Activated T-helper 1 cell treated with anti-CD3 and anti-CD28 coated beads, Interleukin-12 subunit alpha, Interleukin-12 subunit beta, Interleukin-2, Interleukin-4 antibody, amounts not matched to agents 30 ng/mL and 10 ng/mL and 1 ng/mL, durations not matched to agents 14 hours and 24 hours and 36 hours (primary cell): Measurements from ENCODE around the gene GLUD1. TPM values are rescaled to one million over a fixed set of nuclear protein-coding genes. Genes with fewer than 3 reads are reported as not detected.
"Not testable (repeated sequence)": the region's sequence is repeated elsewhere in the genome, so short reads cannot be mapped to it uniquely, and the experiment has no call there.

ENCODE experiments used
- DNase-seq: peaks from one replicate; pipeline ENCODE4 v3.0.0; 2021; ENCODE audit warnings: low spot score
- H3K27ac Mint-ChIP-seq: one replicate; pipeline ENCODE4 v1.8.0; 2021; ENCODE audit warnings: mild to moderate bottlenecking, mixed read lengths
- H3K27me3 Mint-ChIP-seq: one replicate; pipeline ENCODE4 v1.8.0; 2022; ENCODE audit warnings: mild to moderate bottlenecking, moderate library complexity, mixed read lengths; ENCODE audit not compliant: insufficient read depth
- H3K36me3 Mint-ChIP-seq: one replicate; pipeline ENCODE4 v1.8.0; 2021; ENCODE audit warnings: low read depth, mixed read lengths
- H3K4me1 Mint-ChIP-seq: one replicate; pipeline ENCODE4 v1.8.0; 2021; ENCODE audit warnings: low read depth, mixed read lengths
- H3K4me3 Mint-ChIP-seq: one replicate; pipeline ENCODE4 v1.8.0; 2021; ENCODE audit warnings: mild to moderate bottlenecking, moderate library complexity, mixed read lengths
- H3K9me3 Mint-ChIP-seq: one replicate; pipeline ENCODE4 v1.8.0; 2021; ENCODE audit warnings: mixed read lengths
- intact Hi-C: fragments of 100-400 bp; cut with micrococcal nuclease; formaldehyde crosslinking; loops from one replicate; pipeline ENCODE4 v1.15.1; 2024
- total RNA-seq: library from RNA; stranded (reverse); gene quantifications from 2 replicates; pipeline ENCODE4 v1.2.3, GENCODE V29; 2022

GLUD1 gene
- total RNA-seq, 1 donor from 2014 or later, result 116 TPM

DNA sequence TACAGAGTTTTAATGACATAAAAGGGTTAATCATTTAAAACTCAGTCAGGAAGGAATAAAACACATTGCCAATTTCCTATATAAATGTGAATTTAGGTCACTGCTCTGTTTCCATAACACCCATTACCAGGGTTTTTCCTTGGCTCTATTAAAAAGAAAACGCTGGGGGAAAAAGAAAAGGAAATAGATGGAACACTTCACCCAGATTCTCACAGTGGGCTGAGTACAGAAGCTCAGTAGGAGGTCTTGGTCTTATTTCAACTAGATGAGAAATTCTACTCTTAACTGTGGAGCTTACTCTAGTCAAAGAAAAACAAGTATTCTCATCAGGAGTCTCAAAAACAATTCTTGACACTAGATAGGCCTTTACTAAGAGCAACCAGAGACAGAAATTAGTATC is 36.5 kb downstream of the GLUD1 start:
- H3K4me3 Mint-ChIP-seq, result no peak overlapping the region
- H3K4me1 Mint-ChIP-seq, result no peaks in the 10 kb centered on the region
- no peak overlapping the region for H3K27ac Mint-ChIP-seq
- DNase-seq, result no peak
- intact Hi-C loops, result no loop called here
- no peaks in the 10 kb centered on the region for H3K27me3 Mint-ChIP-seq
- H3K9me3 Mint-ChIP-seq, result no peaks in the 10 kb centered on the region
- peaks cover 29% of the 10 kb centered on the region for H3K36me3 Mint-ChIP-seq

DNA sequence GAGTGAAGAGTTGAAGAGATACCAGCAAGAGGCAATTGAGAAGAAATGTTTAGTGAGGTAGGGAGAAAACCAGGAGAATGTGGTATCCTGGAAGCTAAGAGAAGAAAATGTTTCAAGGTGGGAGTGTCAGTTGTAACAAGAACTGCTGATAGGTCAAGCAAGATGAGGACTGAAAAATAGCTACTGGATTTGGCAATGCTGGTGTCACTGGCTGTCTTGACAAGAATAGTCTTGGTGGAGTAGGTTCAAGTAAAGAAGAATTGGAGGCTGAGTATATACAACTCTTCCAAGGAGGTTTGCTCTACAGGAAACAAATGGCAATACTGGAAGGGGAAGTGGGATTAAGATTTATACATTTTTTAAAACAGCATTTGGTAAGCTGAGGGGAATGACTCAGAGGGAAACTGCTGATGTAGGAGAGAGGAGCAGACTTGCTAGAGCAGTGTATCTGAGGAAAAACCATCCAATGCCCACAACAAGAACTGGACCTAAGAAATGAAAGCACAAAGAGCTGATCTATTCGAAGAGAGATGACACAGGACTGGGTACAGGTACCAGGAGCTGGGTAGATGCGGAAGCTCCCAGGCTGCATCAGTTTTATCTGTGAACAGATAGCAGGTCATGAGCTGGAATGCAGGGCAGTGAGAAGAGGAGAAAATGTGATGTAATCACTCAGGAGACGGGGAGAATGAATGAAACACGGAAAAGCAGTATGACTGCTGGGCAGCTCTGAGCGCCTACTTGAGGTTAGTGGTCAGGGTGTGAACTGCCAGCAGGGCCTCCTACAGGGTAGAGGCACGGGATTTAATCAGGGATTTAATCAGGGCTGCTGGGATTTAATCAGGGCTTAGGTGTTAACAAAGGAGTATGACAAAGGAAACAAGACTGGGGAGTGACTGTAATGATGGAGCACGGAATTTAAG is 40.0 kb downstream of the GLUD1 start:
- Mint-ChIP-seq H3K9me3 (no peaks in the 10 kb centered on the region), H3K4me1 (no peaks in the 10 kb centered on the region), H3K36me3 (peaks cover 24% of the 10 kb centered on the region), H3K4me3 (no peak overlapping the region), H3K27me3 (no peaks in the 10 kb centered on the region), H3K27ac (no peak overlapping the region)
- intact Hi-C loops, result loop anchor here (2.0 kb wide), 1 partner anchor 38 kb away; no protein-coding TSS in a partner anchor
- DNase-seq, result no peak

DNA sequence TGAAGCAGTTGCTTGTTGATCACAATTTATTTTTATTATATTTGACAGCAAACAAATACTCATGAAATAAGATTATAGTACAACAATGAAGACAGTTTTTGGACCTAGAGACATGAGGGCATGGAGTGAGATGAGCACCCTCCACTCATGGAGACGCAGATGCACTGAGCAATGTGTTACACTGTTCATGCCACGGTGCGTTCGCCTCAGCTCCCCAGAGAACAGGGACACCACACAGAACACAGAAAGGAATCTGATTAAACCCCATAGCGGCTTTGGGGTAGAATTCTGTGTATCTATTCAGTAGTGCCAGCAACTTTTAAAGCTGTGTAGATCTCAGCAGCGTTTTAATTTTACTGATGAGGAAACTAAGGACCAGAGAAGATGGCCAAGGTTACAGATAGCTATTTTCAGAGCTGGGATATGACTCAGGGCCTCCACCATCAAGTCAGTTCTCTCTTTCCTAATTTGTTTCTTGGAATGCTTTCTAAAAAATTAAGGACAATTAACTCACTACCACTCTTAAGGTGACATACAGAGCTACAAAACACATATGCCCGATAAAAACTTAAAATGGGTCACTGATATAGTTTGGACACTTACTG is 41.0 kb downstream of the GLUD1 start:
- DNase-seq, result no peak
- intact Hi-C loops, result loop anchor here (2.0 kb wide), 1 partner anchor 39 kb away; no protein-coding TSS in a partner anchor
- Mint-ChIP-seq H3K36me3 (peaks cover 19% of the 10 kb centered on the region), H3K27ac (no peak overlapping the region), H3K4me3 (no peak overlapping the region), H3K9me3 (no peaks in the 10 kb centered on the region), H3K27me3 (no peaks in the 10 kb centered on the region), H3K4me1 (no peaks in the 10 kb centered on the region)

DNA sequence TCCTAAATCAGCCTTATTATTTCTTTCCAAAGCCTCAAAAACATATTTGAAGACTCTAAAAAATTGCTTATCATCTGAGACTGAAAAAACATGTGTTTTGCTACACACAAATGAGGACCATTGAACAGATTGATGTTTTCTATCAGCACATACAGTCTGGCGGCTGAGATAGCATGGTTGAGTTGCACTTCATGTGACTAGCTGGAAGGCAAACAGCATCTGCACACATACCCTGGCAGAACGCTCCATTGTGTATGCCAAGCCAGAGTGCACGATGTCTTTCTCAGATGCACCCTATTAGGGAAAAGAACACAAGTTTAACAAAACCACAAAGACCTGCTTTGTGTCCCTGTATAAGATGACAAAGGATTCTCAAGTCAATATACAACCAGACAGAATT is 41.5 kb downstream of the GLUD1 start:
- peaks cover 15% of the 10 kb centered on the region for H3K36me3 Mint-ChIP-seq
- no peaks in the 10 kb centered on the region for H3K27me3 Mint-ChIP-seq
- no peak overlapping the region for H3K4me3 Mint-ChIP-seq
- H3K4me1 Mint-ChIP-seq, result no peaks in the 10 kb centered on the region
- H3K27ac Mint-ChIP-seq, result no peak overlapping the region
- H3K9me3 Mint-ChIP-seq, result no peaks in the 10 kb centered on the region
- DNase-seq, result no peak
- intact Hi-C loops, result no loop called here

DNA sequence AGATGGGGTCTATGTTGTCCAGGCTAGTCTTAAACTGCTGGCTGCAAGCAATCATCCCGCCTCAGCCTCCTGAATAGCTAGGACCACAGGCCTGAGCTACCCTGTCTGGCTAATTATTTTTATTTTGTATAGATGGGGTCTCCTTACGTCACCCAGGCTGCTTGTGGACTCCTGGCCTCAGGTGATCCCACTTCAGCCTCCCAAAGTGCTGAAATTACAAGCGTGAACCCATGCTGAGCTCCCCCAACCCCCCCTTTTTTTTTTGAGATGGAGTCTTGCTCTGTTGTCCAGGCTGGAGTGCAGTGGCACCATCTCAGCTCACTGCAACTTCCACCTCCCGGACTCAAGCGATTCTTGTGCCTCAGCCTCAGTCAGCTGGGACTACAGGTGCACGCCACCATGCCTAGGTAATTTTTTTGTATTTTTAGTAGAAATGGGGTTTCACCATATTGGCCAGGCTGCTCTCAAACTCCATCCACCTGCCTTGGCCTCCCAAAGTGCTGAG is 49.2 kb downstream of the GLUD1 start:
- Mint-ChIP-seq H3K4me3 (no peak overlapping the region), H3K9me3 (no peaks in the 10 kb centered on the region), H3K27me3 (no peaks in the 10 kb centered on the region), H3K4me1 (no peaks in the 10 kb centered on the region), H3K36me3 (peaks cover 17% of the 10 kb centered on the region), H3K27ac (no peak overlapping the region)
- intact Hi-C loops, result no loop called here
- no peak for DNase-seq

DNA sequence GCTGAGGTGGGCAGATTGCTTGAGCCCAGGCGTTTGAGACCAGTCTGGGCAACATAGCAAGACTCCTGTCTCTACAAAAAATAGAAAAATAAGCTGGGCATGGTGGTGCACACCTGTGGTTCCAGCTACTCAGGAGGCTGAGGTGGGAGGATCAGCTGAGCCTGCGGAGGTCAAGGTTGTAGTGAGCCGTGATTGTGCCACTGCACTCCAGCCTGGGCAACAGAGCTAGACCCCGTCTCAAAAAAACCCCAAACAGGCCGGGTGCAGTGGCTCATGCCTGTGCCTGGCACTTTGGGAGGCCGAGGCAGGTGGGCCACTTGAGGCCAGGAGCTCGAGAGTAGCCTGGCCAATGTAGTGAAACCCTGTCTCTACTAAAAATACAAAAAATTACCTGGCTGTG is 51.1 kb downstream of the GLUD1 start:
- H3K9me3 Mint-ChIP-seq, H3K4me3 Mint-ChIP-seq, H3K27ac Mint-ChIP-seq, DNase-seq, intact Hi-C loops, H3K36me3 Mint-ChIP-seq, H3K4me1 Mint-ChIP-seq, H3K27me3 Mint-ChIP-seq: not testable (repeated sequence)

DNA sequence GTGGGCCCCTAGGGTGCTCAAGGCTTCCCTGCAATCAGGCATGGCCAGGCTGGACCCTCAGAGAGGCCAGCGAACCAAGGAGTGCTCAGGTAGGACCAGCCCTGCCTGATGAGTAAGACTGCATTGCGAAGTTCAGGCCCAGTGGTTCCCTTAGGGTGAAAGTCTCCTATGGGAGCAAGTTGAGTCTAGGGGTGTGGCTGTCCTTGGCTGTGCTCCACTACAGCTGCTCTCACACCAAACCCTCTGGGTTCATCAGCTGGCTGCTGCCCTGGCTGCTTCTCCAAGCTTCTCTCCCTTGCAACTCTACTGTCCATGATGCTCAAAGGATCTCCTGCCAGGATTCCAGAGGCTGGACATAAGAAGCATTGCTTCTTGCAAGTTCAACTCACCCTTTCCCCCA is 55.9 kb downstream of the GLUD1 start:
- Mint-ChIP-seq H3K4me1 (no peaks in the 10 kb centered on the region), H3K27ac (no peak overlapping the region), H3K9me3 (no peaks in the 10 kb centered on the region), H3K4me3 (no peak overlapping the region), H3K36me3 (peaks cover 2% of the 10 kb centered on the region), H3K27me3 (peaks cover 10% of the 10 kb centered on the region)
- DNase-seq, result no peak
- intact Hi-C loops, result loop anchor here (5.0 kb wide), 1 partner anchor 34 kb away; no protein-coding TSS in a partner anchor

DNA sequence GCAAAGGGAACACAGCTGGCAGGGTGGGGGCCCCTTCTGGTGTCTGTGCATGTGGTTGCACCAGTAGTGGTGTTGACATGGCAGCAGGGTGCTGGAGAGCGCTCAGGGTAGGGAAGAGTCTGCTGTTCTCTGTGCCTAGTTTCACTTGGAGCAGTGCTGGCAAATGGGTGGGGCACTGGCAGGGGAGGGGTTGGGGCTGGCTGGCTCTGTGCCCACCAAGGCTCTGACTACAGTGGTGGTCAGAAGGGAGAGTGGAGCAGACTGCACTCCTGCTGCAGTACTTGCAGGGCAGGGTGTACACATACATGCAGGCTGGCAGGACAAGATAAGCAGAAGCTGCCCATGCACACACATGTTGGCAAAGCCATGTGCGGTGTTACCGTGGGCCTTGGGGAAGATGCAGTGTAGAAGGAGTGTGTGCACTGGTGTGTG is 56.3 kb downstream of the GLUD1 start:
- Mint-ChIP-seq H3K27me3 (peaks cover 10% of the 10 kb centered on the region), H3K4me3 (no peak overlapping the region), H3K36me3 (peaks cover 2% of the 10 kb centered on the region), H3K4me1 (no peaks in the 10 kb centered on the region), H3K27ac (no peak overlapping the region), H3K9me3 (no peaks in the 10 kb centered on the region)
- intact Hi-C loops, result loop anchor here (5.0 kb wide), 1 partner anchor 34 kb away; no protein-coding TSS in a partner anchor
- no peak for DNase-seq

DNA sequence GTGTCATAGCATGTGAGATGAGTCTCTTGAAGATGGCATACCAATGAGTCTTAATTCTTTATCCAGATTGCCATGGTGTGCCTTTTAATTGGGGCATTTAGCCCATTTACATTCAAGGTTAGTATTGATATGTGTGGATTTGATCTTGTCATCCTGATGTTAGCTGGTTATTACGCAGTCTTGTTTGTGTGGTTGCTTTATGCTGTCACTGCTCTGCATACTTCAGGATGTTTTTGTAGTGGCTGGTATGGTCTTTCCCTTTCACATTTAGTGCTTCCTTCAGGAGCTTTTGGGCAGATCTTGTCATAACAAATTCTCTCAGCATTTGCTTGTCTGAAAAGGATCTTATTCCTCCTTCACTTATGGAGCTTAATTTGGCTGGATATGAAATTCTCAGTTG is 58.0 kb downstream of the GLUD1 start:
- Mint-ChIP-seq H3K36me3 (no peaks in the 10 kb centered on the region), H3K4me1 (no peaks in the 10 kb centered on the region), H3K9me3 (no peaks in the 10 kb centered on the region), H3K4me3 (no peak overlapping the region), H3K27ac (no peak overlapping the region), H3K27me3 (peaks cover 17% of the 10 kb centered on the region)
- intact Hi-C loops, result loop anchor here (5.0 kb wide), 1 partner anchor 36 kb away; no protein-coding TSS in a partner anchor
- no peak for DNase-seq

DNA sequence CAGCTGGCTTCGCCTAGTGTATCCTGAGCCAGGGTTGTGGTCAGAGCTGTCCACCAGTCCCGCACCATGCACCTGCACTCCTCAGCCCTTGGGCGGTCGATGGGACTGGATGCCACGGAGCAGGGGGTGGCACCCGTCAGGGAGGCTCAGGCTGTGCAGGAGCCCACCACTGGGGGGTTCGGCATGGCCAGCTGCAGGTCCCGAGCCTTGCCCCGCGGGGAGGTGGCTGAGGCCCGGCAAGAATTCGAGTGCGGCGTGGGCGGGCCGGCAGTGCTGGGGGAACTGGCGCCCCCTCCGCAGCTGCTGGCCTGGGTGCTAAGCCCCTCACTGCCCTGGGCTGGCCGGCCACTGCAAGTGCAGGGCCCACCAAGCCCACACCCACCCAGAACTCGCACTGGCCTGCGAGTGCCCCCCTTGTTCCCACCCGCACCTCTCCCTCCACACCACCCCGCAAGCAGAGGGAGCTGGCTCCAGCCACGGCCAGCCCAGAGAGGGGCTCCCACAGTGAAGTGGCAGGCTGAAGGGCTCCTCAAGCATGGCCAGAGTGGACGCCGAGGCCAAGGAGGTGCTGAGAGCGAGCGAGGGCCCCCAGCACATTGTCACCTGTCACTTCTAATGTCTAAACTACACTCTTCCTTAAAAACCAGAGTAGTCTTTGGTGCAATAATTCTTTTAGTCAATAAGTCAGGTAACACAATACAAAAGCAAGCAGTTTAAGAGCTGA is 63.6 kb downstream of the GLUD1 start:
- Mint-ChIP-seq H3K4me3 (no peak overlapping the region), H3K27me3 (peaks cover 17% of the 10 kb centered on the region), H3K4me1 (no peaks in the 10 kb centered on the region), H3K36me3 (no peaks in the 10 kb centered on the region), H3K27ac (no peak overlapping the region), H3K9me3 (no peaks in the 10 kb centered on the region)
- intact Hi-C loops, result no loop called here
- DNase-seq, result no peak

DNA sequence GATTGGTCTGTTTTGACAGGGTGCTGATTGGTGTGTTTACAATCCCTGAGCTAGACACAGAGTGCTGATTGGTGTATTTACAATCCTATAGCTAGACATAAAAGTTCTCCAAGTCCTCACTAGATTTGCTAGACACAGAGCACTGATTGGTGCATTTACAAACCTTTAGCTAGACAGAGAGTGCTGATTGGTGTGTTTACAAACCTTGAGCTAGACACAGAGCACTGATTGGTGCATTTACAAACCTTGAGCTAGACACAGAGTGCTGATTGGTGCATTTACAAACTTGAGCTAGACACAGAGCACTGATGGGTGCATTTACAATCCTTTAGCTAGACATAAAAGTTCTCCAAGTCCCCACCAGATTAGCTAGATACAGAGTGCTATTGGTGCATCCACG is 64.2 kb downstream of the GLUD1 start:
- H3K27me3 Mint-ChIP-seq, result peaks cover 17% of the 10 kb centered on the region
- H3K4me3 Mint-ChIP-seq, intact Hi-C loops, DNase-seq, H3K27ac Mint-ChIP-seq, H3K36me3 Mint-ChIP-seq, H3K9me3 Mint-ChIP-seq, H3K4me1 Mint-ChIP-seq: not testable (repeated sequence)

DNA sequence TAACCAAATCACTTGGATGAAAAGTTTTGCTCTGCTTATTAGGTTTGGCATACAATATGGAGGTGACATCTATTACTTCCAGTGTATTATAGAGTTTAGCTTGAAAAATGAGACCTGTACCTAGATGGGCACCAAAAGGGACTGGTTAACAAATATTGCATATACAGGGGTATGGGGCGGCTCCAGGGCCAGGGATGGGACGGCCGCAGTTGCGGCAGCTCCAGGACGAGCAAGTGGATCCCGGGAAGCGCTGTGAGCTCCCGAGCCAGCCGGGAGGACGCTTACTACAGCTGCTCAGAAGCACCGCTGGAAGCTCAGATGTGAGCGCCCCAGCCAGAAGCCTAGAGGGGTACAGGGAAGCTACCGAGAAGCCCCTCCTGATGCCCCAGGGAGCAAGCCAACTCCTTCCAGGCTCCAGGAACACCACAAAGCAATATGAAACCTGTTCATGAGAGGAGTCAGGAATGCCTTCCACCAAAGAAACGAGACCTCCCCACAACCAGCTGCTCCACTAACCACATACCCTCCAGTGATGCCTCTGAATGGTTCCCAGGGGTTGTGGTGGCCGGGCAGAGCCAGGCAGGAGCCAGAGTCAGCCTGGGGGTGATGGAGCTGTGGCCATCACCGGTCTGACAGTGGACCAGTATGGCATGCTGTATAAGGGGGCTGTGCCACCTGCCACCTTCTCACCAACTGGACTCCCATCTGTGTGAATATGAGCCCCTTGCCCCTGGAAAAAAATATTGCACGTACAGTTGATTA is 67.7 kb downstream of the GLUD1 start:
- H3K36me3 Mint-ChIP-seq, intact Hi-C loops, DNase-seq, H3K4me3 Mint-ChIP-seq, H3K27ac Mint-ChIP-seq, H3K27me3 Mint-ChIP-seq, H3K9me3 Mint-ChIP-seq, H3K4me1 Mint-ChIP-seq: not testable (repeated sequence)
